ENCODE data around the gene RPL41. TPM values are rescaled to one million over a fixed set of nuclear protein-coding genes. Genes with fewer than 3 reads are reported as not detected.

RPL41 gene
- total RNA-seq, 2 donors from 2014 or later, result 923 to 1,490 TPM

GRCh38 chr12:56130876-56131275, 14.4 kb downstream of the RPL41 start:
- DNase-seq (ENCODE audit: low spot score) (no peak), ATAC-seq (ENCODE audit: insufficient number of reproducible peaks, low FRiP score, low read depth) (no peak)
- TF ChIP-seq CTCF (IDR thresholded peaks at IDR 0.05), result no peak
- H3K4me3 ChIP-seq, result no peak overlapping the region
- no peaks in the 10 kb centered on the region for H3K27me3 ChIP-seq (replicated peaks; ENCODE audit: insufficient read depth)
- no peaks in the 10 kb centered on the region for H3K9me3 ChIP-seq
- H3K36me3 ChIP-seq, result peaks cover 45% of the 10 kb centered on the region
- H3K27ac ChIP-seq, result peak overlapping the region; percentile 83
- H3K4me1 ChIP-seq (ENCODE audit: control insufficient read depth in 1 of 2, low read depth in 2 of 2), result peaks cover 21 to 31% of the 10 kb centered on the region in 2 donors

GRCh38 chr12:56134897-56135296, 18.5 kb downstream of the RPL41 start:
- Histone ChIP-seq H3K36me3 (peaks cover 72% of the 10 kb centered on the region), H3K27ac (no peak overlapping the region), H3K4me1 (ENCODE audit: control insufficient read depth in 1 of 2, low read depth in 2 of 2) (peaks cover 5 to 8% of the 10 kb centered on the region in 2 donors), H3K4me3 (no peak overlapping the region), H3K27me3 (replicated peaks; ENCODE audit: insufficient read depth) (no peaks in the 10 kb centered on the region), H3K9me3 (no peaks in the 10 kb centered on the region)
- no peak for DNase-seq (ENCODE audit: low spot score)
- ATAC-seq (ENCODE audit: insufficient number of reproducible peaks, low FRiP score, low read depth), result no peak
- no peak for TF ChIP-seq CTCF (IDR thresholded peaks at IDR 0.05)

- no peak for ATAC-seq (ENCODE audit: insufficient number of reproducible peaks, low FRiP score, low read depth)
- Histone ChIP-seq H3K27me3 (replicated peaks; ENCODE audit: insufficient read depth) (no peaks in the 10 kb centered on the region), H3K9me3 (no peaks in the 10 kb centered on the region), H3K27ac (no peak overlapping the region), H3K4me1 (ENCODE audit: control insufficient read depth in 1 of 2, low read depth in 2 of 2) (no peaks in the 10 kb centered on the region), H3K36me3 (peaks cover 75% of the 10 kb centered on the region), H3K4me3 (no peak overlapping the region)
- no peak for DNase-seq (ENCODE audit: low spot score)
- no peak for TF ChIP-seq CTCF (IDR thresholded peaks at IDR 0.05)
Measured at GRCh38 chr12:56137853-56138571, 21.6 kb downstream of the RPL41 start.

GRCh38 chr12:56141946-56142784, 25.7 kb downstream of the RPL41 start:
- no peak for ATAC-seq (ENCODE audit: insufficient number of reproducible peaks, low FRiP score, low read depth)
- Histone ChIP-seq H3K4me1 (ENCODE audit: control insufficient read depth in 1 of 2, low read depth in 2 of 2) (peaks cover 4 to 10% of the 10 kb centered on the region in 2 donors), H3K4me3 (no peak overlapping the region), H3K36me3 (peaks cover 46% of the 10 kb centered on the region), H3K27me3 (replicated peaks; ENCODE audit: insufficient read depth) (no peaks in the 10 kb centered on the region), H3K27ac (no peak overlapping the region), H3K9me3 (no peaks in the 10 kb centered on the region)
- DNase-seq (ENCODE audit: low spot score), result no peak
- no peak for TF ChIP-seq CTCF (IDR thresholded peaks at IDR 0.05)

- Histone ChIP-seq H3K4me3 (no peak overlapping the region), H3K27me3 (replicated peaks; ENCODE audit: insufficient read depth) (no peaks in the 10 kb centered on the region), H3K27ac (no peak overlapping the region), H3K4me1 (ENCODE audit: control insufficient read depth in 1 of 2, low read depth in 2 of 2) (peaks cover 4 to 13% of the 10 kb centered on the region in 2 donors), H3K9me3 (no peaks in the 10 kb centered on the region), H3K36me3 (peaks cover 36% of the 10 kb centered on the region)
- peak; percentile 11 for ATAC-seq (ENCODE audit: insufficient number of reproducible peaks, low FRiP score, low read depth)
- DNase-seq (ENCODE audit: low spot score), result no peak
- TF ChIP-seq CTCF (IDR thresholded peaks at IDR 0.05), result no peak
Measured at GRCh38 chr12:56143217-56143616, 26.8 kb downstream of the RPL41 start.
